Calu3 (cell line): ENCODE measurements around the gene FYN. TPM values are rescaled to one million over a fixed set of nuclear protein-coding genes. Genes with fewer than 3 reads are reported as not detected.

Experiments used
- BruUV-seq: library from RNA; stranded (reverse); fragments of 400-500 nt; replicated peaks from 2 replicates; lab custom pipeline; 2021; lab: Mats Ljungman, UMichigan
- CTCF ChIA-PET: fragments of 300-600 bp; sonication (Branson Sonifier 250); formaldehyde crosslinking; loops from one replicate; lab custom pipeline; 2022; ENCODE audit warnings: antibody characterized with exemption; lab: Charles Lee
- DNase-seq: peaks from one replicate; pipeline ENCODE4 v3.0.0; 2022
- H3K27ac Mint-ChIP-seq: one replicate; pipeline ENCODE4 v1.8.0; 2022; ENCODE audit warnings: mixed read lengths; ENCODE audit not compliant: unreplicated experiment
- H3K27me3 Mint-ChIP-seq: one replicate; pipeline ENCODE4 v1.8.0; 2022; ENCODE audit warnings: mixed read lengths; ENCODE audit not compliant: unreplicated experiment
- H3K36me3 Mint-ChIP-seq: one replicate; pipeline ENCODE4 v1.8.0; 2022; ENCODE audit warnings: mild to moderate bottlenecking, moderate library complexity, mixed read lengths; ENCODE audit not compliant: insufficient read depth, unreplicated experiment
- H3K4me1 Mint-ChIP-seq: one replicate; pipeline ENCODE4 v1.8.0; 2022; ENCODE audit warnings: mild to moderate bottlenecking, low read depth, mixed read lengths; ENCODE audit not compliant: unreplicated experiment
- H3K4me3 Mint-ChIP-seq: one replicate; pipeline ENCODE4 v1.8.0; 2022; ENCODE audit warnings: mild to moderate bottlenecking, low read depth, moderate library complexity, mixed read lengths; ENCODE audit not compliant: unreplicated experiment
- H3K9me3 Mint-ChIP-seq: one replicate; pipeline ENCODE4 v1.8.0; 2022; ENCODE audit warnings: low read depth, mixed read lengths; ENCODE audit not compliant: unreplicated experiment
- CTCF ChIP-seq: fragments of 200-600 bp; IDR thresholded peaks from one replicate; pipeline ENCODE4 v1.8.0; 2022; ENCODE audit warnings: antibody characterized with exemption; ENCODE audit not compliant: unreplicated experiment
- intact Hi-C: fragments of 100-400 bp; cut with micrococcal nuclease; formaldehyde crosslinking; loops from one replicate; pipeline ENCODE4 v1.10.0; 2022; ENCODE audit not compliant: unreplicated experiment
- total RNA-seq: library from RNA; stranded (reverse); gene quantifications from 2 replicates; pipeline ENCODE4 v1.2.3, GENCODE V29; 2022

FYN gene
- total RNA-seq, 1 experiment from 2014 or later = 61.0 TPM

- intact Hi-C loops = no loop called here
- BruUV-seq = no TSS peak
- CTCF ChIA-PET = no interaction called here
- Mint-ChIP-seq H3K36me3 (no peaks in the 10 kb centered on the region), H3K9me3 (no peaks in the 10 kb centered on the region), H3K4me3 (no peak overlapping the region), H3K27me3 (no peaks in the 10 kb centered on the region), H3K4me1 (peaks cover 38% of the 10 kb centered on the region), H3K27ac (no peak overlapping the region)
- no peak for TF ChIP-seq CTCF
- no peak for DNase-seq
Measured at GRCh38 chr6:111775145-111775922, 97.9 kb downstream of the FYN start.

- no peaks in the 10 kb centered on the region for H3K9me3 Mint-ChIP-seq
- no peak overlapping the region for H3K27ac Mint-ChIP-seq
- intact Hi-C loops = no loop called here
- DNase-seq = no peak
- no TSS peak for BruUV-seq
- H3K4me3 Mint-ChIP-seq = no peak overlapping the region
- TF ChIP-seq CTCF = no peak
- H3K36me3 Mint-ChIP-seq = no peaks in the 10 kb centered on the region
- peaks cover 49% of the 10 kb centered on the region for H3K4me1 Mint-ChIP-seq
- CTCF ChIA-PET = interaction anchor here (0.6 kb wide), 3 partner anchors 8 to 883 kb away, joined by 3 to 4 read pairs (median 3); no protein-coding TSS in a partner anchor
- H3K27me3 Mint-ChIP-seq = no peaks in the 10 kb centered on the region
Measured at GRCh38 chr6:111774346-111774703, 98.9 kb downstream of the FYN start.

- no peak overlapping the region for H3K27ac Mint-ChIP-seq
- intact Hi-C loops = no loop called here
- no peak for TF ChIP-seq CTCF
- no peaks in the 10 kb centered on the region for H3K36me3 Mint-ChIP-seq
- no peak overlapping the region for H3K4me3 Mint-ChIP-seq
- no peaks in the 10 kb centered on the region for H3K27me3 Mint-ChIP-seq
- no peaks in the 10 kb centered on the region for H3K9me3 Mint-ChIP-seq
- no peak for DNase-seq
- no TSS peak for BruUV-seq
- H3K4me1 Mint-ChIP-seq = peaks cover 55% of the 10 kb centered on the region
- CTCF ChIA-PET = no interaction called here
Measured at GRCh38 chr6:111773501-111774345, 99.5 kb downstream of the FYN start.

GRCh38 chr6:111772381-111772780 is 100.9 kb downstream of the FYN start:
- CTCF ChIA-PET = no interaction called here
- intact Hi-C loops = no loop called here
- Mint-ChIP-seq H3K36me3 (no peaks in the 10 kb centered on the region), H3K27ac (no peak overlapping the region), H3K4me3 (no peak overlapping the region), H3K27me3 (no peaks in the 10 kb centered on the region), H3K4me1 (peaks cover 62% of the 10 kb centered on the region), H3K9me3 (no peaks in the 10 kb centered on the region)
- no TSS peak for BruUV-seq
- no peak for TF ChIP-seq CTCF
- no peak for DNase-seq
